ENCODE results near the gene TSPO. TPM values are rescaled to one million over a fixed set of nuclear protein-coding genes. Genes with fewer than 3 reads are reported as not detected.
A peak's percentile ranks its signal among the peaks of the same experiment; 100 is the strongest.

Gene TSPO
- total and polyA plus RNA-seq, 2 of the 13 experiments (the other 11 are each of a cell fraction or from before 2014, with no cell fraction given), result 0.46 to 1.4 TPM

DNA sequence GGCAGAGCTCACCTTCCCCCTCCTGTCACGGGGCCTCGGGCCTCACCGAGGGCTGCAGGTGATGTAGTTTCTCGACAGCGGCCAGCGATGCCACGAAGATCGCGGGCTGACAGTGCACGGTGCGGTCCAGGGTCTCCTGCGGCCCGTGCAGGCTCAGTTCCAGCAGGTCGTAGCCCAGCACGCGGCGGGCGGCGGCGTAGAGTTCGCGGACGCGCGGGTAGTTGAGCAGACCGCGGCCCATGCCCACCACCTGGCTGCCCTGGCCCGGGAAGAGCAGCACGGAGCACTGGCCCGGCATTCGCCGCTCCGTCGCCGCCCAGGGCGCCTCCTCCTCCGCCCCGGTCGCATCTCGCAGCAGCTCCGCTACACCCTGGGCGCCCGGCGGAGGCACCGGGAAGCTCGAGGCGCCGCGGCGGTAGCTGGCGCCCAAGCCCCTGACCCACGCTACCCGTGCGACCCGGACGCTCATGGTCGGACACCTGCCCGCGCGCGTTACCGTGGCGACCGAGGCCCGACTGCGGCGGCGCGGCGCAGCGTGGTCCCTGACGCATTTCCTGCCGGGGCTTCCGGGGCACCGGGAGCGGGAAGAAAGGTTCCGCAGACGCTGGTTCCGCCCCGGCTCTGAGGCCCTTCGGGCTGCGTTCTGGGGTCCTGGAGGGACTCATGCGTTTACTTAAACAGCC, 8.3 kb upstream of the TSPO start, which contains the start of gene MCAT (continued):
- TF ChIP-seq, protein P1, sequence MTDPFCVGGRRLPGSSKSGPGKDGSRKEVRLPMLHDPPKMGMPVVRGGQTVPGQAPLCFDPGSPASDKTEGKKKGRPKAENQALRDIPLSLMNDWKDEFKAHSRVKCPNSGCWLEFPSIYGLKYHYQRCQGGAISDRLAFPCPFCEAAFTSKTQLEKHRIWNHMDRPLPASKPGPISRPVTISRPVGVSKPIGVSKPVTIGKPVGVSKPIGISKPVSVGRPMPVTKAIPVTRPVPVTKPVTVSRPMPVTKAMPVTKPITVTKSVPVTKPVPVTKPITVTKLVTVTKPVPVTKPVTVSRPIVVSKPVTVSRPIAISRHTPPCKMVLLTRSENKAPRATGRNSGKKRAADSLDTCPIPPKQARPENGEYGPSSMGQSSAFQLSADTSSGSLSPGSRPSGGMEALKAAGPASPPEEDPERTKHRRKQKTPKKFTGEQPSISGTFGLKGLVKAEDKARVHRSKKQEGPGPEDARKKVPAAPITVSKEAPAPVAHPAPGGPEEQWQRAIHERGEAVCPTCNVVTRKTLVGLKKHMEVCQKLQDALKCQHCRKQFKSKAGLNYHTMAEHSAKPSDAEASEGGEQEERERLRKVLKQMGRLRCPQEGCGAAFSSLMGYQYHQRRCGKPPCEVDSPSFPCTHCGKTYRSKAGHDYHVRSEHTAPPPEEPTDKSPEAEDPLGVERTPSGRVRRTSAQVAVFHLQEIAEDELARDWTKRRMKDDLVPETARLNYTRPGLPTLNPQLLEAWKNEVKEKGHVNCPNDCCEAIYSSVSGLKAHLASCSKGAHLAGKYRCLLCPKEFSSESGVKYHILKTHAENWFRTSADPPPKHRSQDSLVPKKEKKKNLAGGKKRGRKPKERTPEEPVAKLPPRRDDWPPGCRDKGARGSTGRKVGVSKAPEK (CRISPR knock-in tag; IDR thresholded peaks at IDR 0.05; ENCODE audit: borderline replicate concordance), result no peak
- TF ChIP-seq EP300 (IDR thresholded peaks at IDR 0.05; ENCODE audit: low read depth in 2 of 2, low read length in 2 of 2) (peak in 1 of 2 experiments; percentile 22; a peak in 1 of 4 replicates), EP300 (CRISPR knock-in tag; IDR thresholded peaks at IDR 0.05; ENCODE audit: borderline replicate concordance) (no peak; the same call in 1 of the 2 replicates), GABPB1 (CRISPR knock-in tag; IDR thresholded peaks at IDR 0.05) (peak; percentile 99), SUZ12 (IDR thresholded peaks at IDR 0.05; ENCODE audit: low read depth, low read length) (no peak), ZNF674 (CRISPR knock-in tag; IDR thresholded peaks at IDR 0.05; ENCODE audit: low read depth) (no peak), KLF12 (CRISPR knock-in tag; IDR thresholded peaks at IDR 0.05; ENCODE audit: borderline replicate concordance) (peak; percentile 64; the same call in 1 of the 2 replicates), TCF12 (IDR thresholded peaks at IDR 0.05) (no peak), TCF12 (CRISPR knock-in tag; IDR thresholded peaks at IDR 0.05) (0 out of 2 replicates have a peak, but pooled peaks have one; percentile 77), SP4 (CRISPR knock-in tag; IDR thresholded peaks at IDR 0.05) (peak; percentile 78), SMAD3 (CRISPR knock-in tag; IDR thresholded peaks at IDR 0.05) (peak; percentile 86; the same call in 1 of the 2 replicates), HOXD1 (CRISPR knock-in tag; IDR thresholded peaks at IDR 0.05) (0 out of 2 replicates have a peak, but pooled peaks have one; percentile 62), ZNF160 (CRISPR knock-in tag; IDR thresholded peaks at IDR 0.05) (peak; percentile 54; the same call in 1 of the 2 replicates), MAFG (CRISPR knock-in tag; IDR thresholded peaks at IDR 0.05) (no peak), MYNN (CRISPR knock-in tag; IDR thresholded peaks at IDR 0.05; ENCODE audit: low read depth) (no peak), ZNF143 (CRISPR knock-in tag; IDR thresholded peaks at IDR 0.05) (peak; percentile 68), HNRNPL (IDR thresholded peaks at IDR 0.05; ENCODE audit: low read depth, low read length) (0 out of 2 replicates have a peak, but pooled peaks have one; percentile 39), MAF1 (CRISPR knock-in tag; IDR thresholded peaks at IDR 0.05; ENCODE audit: borderline replicate concordance) (0 out of 2 replicates have a peak, but pooled peaks have one; percentile 74), TARDBP (CRISPR knock-in tag; IDR thresholded peaks at IDR 0.05) (peak; percentile 76; the same call in 1 of the 2 replicates)
- TF ChIP-seq, protein P2, sequence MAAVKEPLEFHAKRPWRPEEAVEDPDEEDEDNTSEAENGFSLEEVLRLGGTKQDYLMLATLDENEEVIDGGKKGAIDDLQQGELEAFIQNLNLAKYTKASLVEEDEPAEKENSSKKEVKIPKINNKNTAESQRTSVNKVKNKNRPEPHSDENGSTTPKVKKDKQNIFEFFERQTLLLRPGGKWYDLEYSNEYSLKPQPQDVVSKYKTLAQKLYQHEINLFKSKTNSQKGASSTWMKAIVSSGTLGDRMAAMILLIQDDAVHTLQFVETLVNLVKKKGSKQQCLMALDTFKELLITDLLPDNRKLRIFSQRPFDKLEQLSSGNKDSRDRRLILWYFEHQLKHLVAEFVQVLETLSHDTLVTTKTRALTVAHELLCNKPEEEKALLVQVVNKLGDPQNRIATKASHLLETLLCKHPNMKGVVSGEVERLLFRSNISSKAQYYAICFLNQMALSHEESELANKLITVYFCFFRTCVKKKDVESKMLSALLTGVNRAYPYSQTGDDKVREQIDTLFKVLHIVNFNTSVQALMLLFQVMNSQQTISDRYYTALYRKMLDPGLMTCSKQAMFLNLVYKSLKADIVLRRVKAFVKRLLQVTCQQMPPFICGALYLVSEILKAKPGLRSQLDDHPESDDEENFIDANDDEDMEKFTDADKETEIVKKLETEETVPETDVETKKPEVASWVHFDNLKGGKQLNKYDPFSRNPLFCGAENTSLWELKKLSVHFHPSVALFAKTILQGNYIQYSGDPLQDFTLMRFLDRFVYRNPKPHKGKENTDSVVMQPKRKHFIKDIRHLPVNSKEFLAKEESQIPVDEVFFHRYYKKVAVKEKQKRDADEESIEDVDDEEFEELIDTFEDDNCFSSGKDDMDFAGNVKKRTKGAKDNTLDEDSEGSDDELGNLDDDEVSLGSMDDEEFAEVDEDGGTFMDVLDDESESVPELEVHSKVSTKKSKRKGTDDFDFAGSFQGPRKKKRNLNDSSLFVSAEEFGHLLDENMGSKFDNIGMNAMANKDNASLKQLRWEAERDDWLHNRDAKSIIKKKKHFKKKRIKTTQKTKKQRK (IDR thresholded peaks at IDR 0.05; ENCODE audit: low read length), result no peak
- TF ChIP-seq, protein P3, sequence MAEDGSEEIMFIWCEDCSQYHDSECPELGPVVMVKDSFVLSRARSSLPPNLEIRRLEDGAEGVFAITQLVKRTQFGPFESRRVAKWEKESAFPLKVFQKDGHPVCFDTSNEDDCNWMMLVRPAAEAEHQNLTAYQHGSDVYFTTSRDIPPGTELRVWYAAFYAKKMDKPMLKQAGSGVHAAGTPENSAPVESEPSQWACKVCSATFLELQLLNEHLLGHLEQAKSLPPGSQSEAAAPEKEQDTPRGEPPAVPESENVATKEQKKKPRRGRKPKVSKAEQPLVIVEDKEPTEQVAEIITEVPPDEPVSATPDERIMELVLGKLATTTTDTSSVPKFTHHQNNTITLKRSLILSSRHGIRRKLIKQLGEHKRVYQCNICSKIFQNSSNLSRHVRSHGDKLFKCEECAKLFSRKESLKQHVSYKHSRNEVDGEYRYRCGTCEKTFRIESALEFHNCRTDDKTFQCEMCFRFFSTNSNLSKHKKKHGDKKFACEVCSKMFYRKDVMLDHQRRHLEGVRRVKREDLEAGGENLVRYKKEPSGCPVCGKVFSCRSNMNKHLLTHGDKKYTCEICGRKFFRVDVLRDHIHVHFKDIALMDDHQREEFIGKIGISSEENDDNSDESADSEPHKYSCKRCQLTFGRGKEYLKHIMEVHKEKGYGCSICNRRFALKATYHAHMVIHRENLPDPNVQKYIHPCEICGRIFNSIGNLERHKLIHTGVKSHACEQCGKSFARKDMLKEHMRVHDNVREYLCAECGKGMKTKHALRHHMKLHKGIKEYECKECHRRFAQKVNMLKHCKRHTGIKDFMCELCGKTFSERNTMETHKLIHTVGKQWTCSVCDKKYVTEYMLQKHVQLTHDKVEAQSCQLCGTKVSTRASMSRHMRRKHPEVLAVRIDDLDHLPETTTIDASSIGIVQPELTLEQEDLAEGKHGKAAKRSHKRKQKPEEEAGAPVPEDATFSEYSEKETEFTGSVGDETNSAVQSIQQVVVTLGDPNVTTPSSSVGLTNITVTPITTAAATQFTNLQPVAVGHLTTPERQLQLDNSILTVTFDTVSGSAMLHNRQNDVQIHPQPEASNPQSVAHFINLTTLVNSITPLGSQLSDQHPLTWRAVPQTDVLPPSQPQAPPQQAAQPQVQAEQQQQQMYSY (CRISPR knock-in tag; IDR thresholded peaks at IDR 0.05), result no peak

Measured in HepG2 (cell line).